Lower leg skin (tissue), 3 donors: Measurements from ENCODE around the gene CCDC102A.

Source experiments
- CTCF ChIP-seq, 3 donors: fragments of 450-650 bp; IDR thresholded peaks; one replicate each; pipeline ENCODE4 v1.5.1; 2016; ENCODE audit warnings: antibody characterized with exemption in 3 of 3, mild to moderate bottlenecking in 3 of 3, moderate library complexity in 2 of 3
- POLR2A ChIP-seq, 2 donors: fragments of 450-650 bp; IDR thresholded peaks; one replicate each; pipeline ENCODE4 v1.6.1; 2016 to 2017; ENCODE audit warnings: antibody characterized with exemption in 2 of 2, mild to moderate bottlenecking in 1 of 2, moderate library complexity in 1 of 2

DNA sequence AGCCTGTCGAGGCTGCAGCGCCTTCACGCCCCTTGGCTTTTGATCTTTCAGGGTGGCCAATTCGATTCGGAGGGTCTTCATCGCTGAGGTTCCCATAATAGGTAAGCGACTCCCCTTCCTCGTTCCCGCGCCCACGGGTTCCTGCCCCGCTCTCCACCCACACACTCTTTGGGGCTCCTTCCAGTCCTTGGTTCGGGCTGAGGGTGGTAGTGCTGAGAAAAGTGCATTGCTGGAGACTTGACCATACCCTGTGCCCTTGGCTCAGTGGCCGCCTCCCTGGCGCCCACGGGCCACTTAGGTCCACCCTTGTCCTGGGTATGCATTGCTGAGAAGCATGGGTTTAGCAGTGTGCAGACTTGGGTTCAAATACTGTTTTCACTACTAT is 73.4 kb downstream of the CCDC102A start:
- TF ChIP-seq CTCF (IDR thresholded peaks at IDR 0.05) (no peak), POLR2A (IDR thresholded peaks at IDR 0.05) (no peak)
